HG03039 (cell line): ENCODE data around the gene MSH2.
"Not testable (repeated sequence)": the region's sequence is repeated elsewhere in the genome, so short reads cannot be mapped to it uniquely, and the experiment has no call there.

Source experiments
- ATAC-seq: cut with Tn5 transposase; IDR thresholded peaks from one replicate; pipeline ENCODE4 v1.9.1; 2021; ENCODE audit warnings: mild to moderate bottlenecking, moderate library complexity; ENCODE audit not compliant: unreplicated experiment

MSH2 gene

GRCh38 chr2:47402805-47403608 lies at the start of gene MSH2:
Gene MSH2, plus strand, starts transcription at chr2:47403156. Its CDS starts 36 bp downstream, at chr2:47403192.
- ATAC-seq = peak; percentile 96

DNA sequence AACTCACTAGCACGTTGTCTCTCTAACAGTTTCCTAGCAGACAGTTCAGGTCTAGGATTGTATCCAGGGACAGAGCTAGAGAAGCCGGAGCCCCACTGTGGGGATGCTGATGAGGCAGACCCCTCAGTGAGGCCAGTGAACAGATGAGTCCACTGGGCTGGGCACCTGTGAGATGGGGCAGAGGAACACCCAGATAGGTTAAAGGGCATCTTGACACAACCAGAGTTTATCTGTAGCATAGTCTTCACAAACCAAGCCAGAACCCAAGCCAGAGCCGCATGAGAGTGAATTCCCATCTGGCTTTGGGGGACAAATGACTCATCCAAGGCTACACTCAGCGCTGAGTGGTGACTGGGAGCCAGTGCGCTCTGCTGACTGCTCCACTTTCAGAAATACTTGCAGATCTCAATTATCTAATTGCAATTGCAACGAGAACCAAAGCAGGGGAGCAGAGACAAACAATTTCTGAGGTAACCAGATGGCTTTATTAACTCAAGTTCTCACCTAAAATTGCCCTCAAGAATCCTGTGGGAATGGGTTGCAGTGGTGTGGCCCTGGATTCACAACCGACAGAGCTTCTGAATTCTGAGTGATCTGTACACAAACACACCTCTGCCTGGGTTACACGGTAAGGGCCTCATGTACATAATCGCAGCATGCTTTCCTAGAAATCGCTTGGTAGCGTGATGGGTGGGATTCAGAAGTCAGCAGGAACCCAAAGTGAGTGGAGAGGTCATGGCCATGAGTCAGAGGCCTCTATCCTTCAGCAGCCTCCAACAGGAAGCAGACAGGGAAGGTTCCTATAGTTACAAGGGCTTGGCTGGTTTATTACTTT lies 48.7 kb upstream of the MSH2 start:
- no peak for ATAC-seq

DNA sequence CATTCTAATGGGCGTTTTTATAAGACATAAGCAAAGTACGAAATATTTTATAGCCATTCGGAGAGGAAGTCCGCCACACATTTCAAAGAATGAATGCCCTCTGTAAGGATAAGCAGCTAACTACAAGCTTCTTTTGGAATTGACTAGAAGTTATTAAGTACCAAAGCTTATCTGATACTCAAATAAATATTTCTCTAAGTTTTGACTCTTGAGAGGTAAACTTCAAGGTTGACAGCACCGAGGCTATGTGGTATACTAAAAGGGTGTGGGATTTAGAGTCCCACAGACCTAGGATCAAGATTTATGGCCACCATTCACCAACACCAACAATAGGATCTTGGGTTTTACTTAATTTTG lies 48.1 kb upstream of the MSH2 start:
- no peak for ATAC-seq

DNA sequence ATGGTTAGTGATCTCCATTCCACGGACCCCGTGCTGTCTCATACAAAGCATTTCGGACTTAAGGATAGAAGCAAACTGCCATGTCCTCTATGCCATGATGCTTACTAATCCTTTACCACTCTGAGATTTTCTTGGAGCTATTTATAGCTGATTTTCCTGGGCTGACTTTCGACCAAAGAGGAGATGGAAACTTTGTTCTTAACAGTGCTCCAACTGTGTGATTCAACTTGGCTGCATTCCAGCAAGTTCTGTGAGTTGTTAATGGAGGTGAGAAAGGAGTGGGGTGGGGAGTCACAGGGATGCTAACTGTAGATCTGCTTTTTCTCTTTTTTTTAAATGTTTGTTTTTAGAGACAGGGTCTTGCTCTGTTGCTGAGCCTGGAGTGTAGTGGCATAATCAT lies 45.5 kb upstream of the MSH2 start:
- no peak for ATAC-seq

DNA sequence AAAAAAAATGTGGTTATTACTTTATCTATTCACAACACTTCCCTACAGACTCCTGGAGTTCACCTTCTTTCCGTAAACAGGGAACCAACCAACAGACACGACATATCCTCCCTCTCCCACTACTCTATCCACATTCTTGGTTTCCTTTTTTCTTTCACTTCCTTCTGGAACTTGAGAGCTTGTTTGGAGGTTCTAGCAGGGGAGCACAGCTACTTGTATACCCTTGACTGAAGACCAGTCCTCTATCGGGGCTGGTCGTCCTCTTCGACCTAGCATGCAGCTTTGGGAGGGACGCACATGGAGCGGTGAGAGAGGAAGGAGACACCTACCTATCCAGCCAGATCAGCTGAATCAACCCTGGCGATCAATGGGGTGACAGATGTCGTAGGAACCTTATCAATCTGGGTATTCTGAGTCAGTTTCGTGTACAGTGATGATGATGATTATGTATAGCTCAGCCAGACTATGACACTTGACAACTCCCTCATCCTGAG lies 43.5 kb upstream of the MSH2 start:
- ATAC-seq = no peak

- no peak for ATAC-seq
Measured at GRCh38 chr2:47360283-47360682, 42.7 kb upstream of the MSH2 start.

- no peak for ATAC-seq
Measured at GRCh38 chr2:47360927-47361326, 42.0 kb upstream of the MSH2 start.

DNA sequence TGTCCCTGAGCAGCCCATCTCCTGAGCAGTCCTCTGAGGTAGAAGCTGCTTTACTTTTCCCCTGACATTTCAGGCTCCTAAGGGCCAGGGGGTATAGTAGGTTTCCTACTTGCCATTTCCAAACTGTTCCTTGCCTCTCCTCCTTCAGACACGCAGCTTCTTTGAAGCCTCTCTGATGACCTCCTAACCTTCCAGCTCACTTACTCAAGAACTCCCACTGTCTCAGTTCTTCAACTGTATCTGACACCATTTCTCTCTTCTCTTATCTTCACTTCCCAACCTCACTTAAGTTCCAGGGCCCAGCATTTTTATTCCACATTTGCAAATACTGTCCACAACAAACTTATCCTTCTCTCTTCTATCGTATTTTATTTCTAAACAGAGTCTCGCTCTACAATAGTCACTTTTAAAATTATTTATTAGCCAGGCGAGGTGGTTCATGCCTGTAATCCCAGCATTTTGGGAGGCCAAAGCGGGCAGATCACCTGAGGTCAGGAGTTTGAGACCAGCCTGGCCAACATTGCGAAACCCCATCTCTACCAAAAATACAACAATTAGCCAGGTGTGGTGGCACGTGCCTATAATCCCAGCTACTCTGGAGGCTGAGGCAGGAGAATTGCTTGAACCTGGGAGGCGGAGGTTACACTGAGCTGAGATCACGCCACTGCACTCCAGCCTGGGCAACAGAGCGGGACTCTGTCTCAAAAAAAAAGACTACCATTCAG lies 41.3 kb upstream of the MSH2 start:
- ATAC-seq = not testable (repeated sequence)

GRCh38 chr2:47373747-47374146 lies 29.2 kb upstream of the MSH2 start:
- no peak for ATAC-seq

GRCh38 chr2:47375307-47375706 lies 27.6 kb upstream of the MSH2 start:
- ATAC-seq = no peak

DNA sequence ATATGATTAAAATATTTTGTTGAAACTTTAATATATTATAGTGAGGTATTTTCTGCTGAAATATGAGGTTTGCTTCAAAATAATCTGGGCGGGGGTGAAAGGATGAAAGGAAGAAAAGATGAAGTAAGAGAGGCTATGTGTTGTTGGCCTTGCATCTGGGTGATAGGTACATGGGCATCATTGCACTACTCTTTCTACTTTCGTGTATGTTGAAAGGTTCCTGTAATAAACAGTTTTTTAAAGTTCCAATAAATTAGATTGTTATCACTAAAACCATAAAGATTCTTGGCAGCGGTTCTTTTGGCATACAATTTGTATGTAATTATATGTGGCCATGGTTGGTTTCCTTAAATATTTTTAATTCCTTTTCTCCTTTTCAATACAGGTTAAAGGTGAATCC lies 23.6 kb upstream of the MSH2 start:
- ATAC-seq = no peak

DNA sequence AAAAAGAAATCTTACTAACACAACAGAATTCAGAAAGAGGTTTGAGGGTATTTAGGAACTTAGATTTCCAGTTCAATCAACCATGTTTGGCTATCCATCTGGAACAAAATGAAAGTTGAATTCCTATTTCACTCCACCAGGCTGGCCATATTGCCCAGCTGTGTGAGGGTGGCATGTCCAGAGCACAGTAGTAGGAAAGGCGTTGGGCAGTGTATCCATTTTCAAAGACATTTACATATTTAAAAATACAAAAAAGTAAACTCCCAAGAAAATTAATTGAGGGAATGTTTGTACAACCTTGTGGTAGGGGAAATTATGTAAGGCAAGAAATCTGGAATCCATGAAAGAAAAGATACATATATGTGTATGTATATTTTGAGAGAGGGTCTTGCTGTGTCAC lies 21.5 kb upstream of the MSH2 start:
- no peak for ATAC-seq

DNA sequence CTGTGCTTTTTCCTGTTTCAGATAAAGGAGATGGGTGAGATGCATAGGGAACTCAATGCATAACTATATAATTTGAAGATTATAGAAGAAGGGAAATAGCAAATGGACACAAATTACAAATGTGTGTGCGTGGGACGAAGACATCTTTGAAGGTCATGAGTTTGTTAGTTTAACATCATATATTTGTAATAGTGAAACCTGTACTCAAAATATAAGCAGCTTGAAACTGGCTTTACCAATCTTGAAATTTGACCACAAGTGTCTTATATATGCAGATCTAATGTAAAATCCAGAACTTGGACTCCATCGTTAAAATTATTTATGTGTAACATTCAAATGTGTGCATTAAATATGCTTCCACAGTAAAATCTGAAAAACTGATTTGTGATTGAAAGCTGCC lies 16.4 kb upstream of the MSH2 start:
- ATAC-seq = no peak

- ATAC-seq = no peak
Measured at GRCh38 chr2:47388888-47389287, 14.1 kb upstream of the MSH2 start.

DNA sequence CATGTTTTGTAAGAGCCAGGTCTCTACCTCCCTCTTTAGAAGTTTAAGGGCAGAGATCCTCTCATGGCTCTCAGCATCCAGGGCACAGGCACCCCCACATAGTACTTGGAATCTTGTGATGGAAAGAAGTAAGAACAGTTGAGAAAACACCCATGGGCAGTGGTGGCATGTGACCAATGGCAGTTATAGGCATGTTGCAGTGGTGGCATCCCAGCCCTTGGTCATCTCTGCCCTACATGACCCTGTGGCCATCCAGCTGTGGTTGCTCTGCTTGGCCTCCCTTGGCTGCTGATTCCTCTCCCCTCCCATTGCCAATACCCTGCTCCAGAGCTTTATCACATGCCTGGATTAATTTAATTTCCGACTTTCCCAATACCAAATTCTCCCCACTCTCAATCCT lies 13.3 kb upstream of the MSH2 start:
- no peak for ATAC-seq

DNA sequence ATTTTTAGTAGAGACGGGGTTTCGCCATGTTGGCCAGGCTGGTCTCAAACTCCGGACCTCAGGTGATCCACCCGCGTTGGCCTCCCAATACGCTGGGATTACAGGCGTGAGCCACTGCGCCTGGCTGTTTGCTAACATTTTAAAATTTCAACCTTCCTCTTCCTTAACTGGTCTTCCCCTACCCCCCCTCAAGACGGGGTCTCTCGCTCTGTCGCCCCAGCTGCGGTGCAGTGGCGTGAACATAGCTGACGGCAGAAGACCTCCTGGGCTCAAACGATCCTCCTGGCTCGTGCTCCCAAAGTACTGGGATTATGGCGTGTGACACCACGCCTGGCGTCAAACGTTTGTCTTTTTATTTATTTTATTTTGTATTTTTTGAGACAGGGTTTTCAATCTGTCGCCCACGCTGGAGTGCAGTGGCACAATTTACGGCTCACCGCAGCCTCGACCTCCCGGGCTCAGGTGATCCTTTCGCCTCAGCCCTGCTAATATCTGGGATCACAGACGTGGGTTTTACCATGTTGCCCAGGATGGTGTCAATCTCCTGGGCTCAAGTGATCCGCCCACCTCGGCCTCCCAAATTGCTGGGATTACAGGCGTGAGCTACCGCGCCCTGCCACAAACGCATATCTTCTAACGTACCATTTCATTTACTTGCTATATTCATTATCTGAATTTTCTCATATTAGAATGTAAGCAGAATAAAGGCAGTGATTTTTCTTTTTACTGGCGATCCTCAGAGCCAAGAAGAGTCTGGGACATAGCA lies 984 bp upstream of the MSH2 start:
- no peak for ATAC-seq

GRCh38 chr2:47402555-47402804 lies 476 bp upstream of the MSH2 start:
- ATAC-seq = no peak

GRCh38 chr2:47403609-47404193 lies 745 bp downstream of the MSH2 start:
- no peak for ATAC-seq

- no peak for ATAC-seq
Measured at GRCh38 chr2:47404356-47404755, 1.4 kb downstream of the MSH2 start.

GRCh38 chr2:47405757-47406156 lies 2.8 kb downstream of the MSH2 start:
- no peak for ATAC-seq
